ENCODE results near the gene MAGEA4.
"Not testable (repeated sequence)": the region's sequence is repeated elsewhere in the genome, so short reads cannot be mapped to it uniquely, and the experiment has no call there.

DNA sequence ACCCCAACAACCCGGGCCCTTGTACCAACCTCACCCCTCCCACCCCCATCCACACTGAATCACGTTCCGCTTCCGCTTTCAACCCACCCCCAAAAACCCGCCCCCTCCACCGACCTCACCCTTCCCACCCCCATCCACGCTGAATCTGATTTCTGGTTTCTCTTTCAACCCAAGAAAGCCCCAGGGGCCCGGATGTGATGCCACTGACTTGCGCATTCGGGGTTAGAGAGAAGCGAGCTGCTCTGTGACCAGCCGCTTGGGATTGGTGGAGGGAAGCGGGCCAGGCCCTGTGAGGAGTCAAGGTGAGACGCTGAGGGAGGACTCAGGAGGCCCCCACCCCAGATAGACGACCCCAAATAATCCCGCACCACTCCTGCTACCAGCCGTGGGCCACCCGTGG, 6.0 kb downstream of the MAGEA4 start:
- TF ChIP-seq, protein P1, sequence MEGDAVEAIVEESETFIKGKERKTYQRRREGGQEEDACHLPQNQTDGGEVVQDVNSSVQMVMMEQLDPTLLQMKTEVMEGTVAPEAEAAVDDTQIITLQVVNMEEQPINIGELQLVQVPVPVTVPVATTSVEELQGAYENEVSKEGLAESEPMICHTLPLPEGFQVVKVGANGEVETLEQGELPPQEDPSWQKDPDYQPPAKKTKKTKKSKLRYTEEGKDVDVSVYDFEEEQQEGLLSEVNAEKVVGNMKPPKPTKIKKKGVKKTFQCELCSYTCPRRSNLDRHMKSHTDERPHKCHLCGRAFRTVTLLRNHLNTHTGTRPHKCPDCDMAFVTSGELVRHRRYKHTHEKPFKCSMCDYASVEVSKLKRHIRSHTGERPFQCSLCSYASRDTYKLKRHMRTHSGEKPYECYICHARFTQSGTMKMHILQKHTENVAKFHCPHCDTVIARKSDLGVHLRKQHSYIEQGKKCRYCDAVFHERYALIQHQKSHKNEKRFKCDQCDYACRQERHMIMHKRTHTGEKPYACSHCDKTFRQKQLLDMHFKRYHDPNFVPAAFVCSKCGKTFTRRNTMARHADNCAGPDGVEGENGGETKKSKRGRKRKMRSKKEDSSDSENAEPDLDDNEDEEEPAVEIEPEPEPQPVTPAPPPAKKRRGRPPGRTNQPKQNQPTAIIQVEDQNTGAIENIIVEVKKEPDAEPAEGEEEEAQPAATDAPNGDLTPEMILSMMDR (IDR thresholded peaks at IDR 0.05; ENCODE audit: insufficient read depth, low read length) = not testable (repeated sequence)
- not testable (repeated sequence) for TF ChIP-seq GABPA (IDR thresholded peaks at IDR 0.05; ENCODE audit: low read depth); POLR2AphosphoS5 (IDR thresholded peaks at IDR 0.05; ENCODE audit: low read depth); SPI1 (IDR thresholded peaks at IDR 0.05; ENCODE audit: borderline replicate concordance, low read depth)
- TF ChIP-seq, protein P2, sequence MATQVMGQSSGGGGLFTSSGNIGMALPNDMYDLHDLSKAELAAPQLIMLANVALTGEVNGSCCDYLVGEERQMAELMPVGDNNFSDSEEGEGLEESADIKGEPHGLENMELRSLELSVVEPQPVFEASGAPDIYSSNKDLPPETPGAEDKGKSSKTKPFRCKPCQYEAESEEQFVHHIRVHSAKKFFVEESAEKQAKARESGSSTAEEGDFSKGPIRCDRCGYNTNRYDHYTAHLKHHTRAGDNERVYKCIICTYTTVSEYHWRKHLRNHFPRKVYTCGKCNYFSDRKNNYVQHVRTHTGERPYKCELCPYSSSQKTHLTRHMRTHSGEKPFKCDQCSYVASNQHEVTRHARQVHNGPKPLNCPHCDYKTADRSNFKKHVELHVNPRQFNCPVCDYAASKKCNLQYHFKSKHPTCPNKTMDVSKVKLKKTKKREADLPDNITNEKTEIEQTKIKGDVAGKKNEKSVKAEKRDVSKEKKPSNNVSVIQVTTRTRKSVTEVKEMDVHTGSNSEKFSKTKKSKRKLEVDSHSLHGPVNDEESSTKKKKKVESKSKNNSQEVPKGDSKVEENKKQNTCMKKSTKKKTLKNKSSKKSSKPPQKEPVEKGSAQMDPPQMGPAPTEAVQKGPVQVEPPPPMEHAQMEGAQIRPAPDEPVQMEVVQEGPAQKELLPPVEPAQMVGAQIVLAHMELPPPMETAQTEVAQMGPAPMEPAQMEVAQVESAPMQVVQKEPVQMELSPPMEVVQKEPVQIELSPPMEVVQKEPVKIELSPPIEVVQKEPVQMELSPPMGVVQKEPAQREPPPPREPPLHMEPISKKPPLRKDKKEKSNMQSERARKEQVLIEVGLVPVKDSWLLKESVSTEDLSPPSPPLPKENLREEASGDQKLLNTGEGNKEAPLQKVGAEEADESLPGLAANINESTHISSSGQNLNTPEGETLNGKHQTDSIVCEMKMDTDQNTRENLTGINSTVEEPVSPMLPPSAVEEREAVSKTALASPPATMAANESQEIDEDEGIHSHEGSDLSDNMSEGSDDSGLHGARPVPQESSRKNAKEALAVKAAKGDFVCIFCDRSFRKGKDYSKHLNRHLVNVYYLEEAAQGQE (IDR thresholded peaks at IDR 0.05; ENCODE audit: insufficient replicate concordance, low read depth) = not testable (repeated sequence)
